Caco-2 (cell line): ENCODE data around the gene GNAS-AS1. TPM values are rescaled to one million over a fixed set of nuclear protein-coding genes. Genes with fewer than 3 reads are reported as not detected.

Experiments used
- BruUV-seq: library from RNA; stranded (reverse); fragments of 400-500 nt; replicated peaks from 2 replicates; lab custom pipeline; 2021; lab: Mats Ljungman, UMichigan
- CTCF ChIA-PET: fragments of 300-600 bp; sonication (Branson Sonifier 250); formaldehyde crosslinking; loops from one replicate; lab custom pipeline; 2022; ENCODE audit warnings: antibody characterized with exemption; lab: Charles Lee
- POLR2A ChIA-PET: fragments of 300-600 bp; sonication (Branson Sonifier 250); formaldehyde crosslinking; loops from one replicate; lab custom pipeline; 2022; ENCODE audit warnings: antibody characterized with exemption; lab: Charles Lee
- DNase-seq, 2 experiments: peaks; one replicate each; pipeline versions ENCODE4 v3.0.0 to v3.0.0-alpha.2; 2020 to 2022
- H3K27me3 ChIP-seq: replicated peaks from 2 replicates; pipeline ENCODE4 v1.6.0; 2011; ENCODE audit warnings: low read length; ENCODE audit not compliant: control insufficient read depth, insufficient read depth
- H3K36me3 ChIP-seq: 2 replicates; pipeline ENCODE4 v1.5.1; 2011; ENCODE audit warnings: low read length; ENCODE audit not compliant: control insufficient read depth, insufficient read depth
- H3K4me1 ChIP-seq: fragments of 250-450 bp; sonication (Bioruptor Pico); 2 replicates; pipeline ENCODE4 v1.5.1; 2020; ENCODE audit warnings: mild to moderate bottlenecking
- H3K4me3 ChIP-seq: 2 replicates; pipeline ENCODE4 v1.5.1; 2011; ENCODE audit warnings: low read depth, mild to moderate bottlenecking, control low read depth, low read length
- H3K9me3 ChIP-seq: fragments of 250-450 bp; sonication (Bioruptor Pico); 2 replicates; pipeline ENCODE4 v1.5.1; 2020; ENCODE audit warnings: mild to moderate bottlenecking, moderate library complexity
- H3K27ac Mint-ChIP-seq: one replicate; pipeline ENCODE4 v1.8.0; 2022; ENCODE audit warnings: mixed read lengths; ENCODE audit not compliant: unreplicated experiment
- H3K27me3 Mint-ChIP-seq: one replicate; pipeline ENCODE4 v1.8.0; 2022; ENCODE audit warnings: mixed read lengths; ENCODE audit not compliant: insufficient read depth, unreplicated experiment
- H3K36me3 Mint-ChIP-seq: one replicate; pipeline ENCODE4 v1.8.0; 2022; ENCODE audit warnings: mild to moderate bottlenecking, mixed read lengths; ENCODE audit not compliant: insufficient read depth, unreplicated experiment
- H3K4me1 Mint-ChIP-seq: one replicate; pipeline ENCODE4 v1.8.0; 2022; ENCODE audit warnings: low read depth, mixed read lengths; ENCODE audit not compliant: unreplicated experiment
- H3K4me3 Mint-ChIP-seq: one replicate; pipeline ENCODE4 v1.8.0; 2022; ENCODE audit warnings: mild to moderate bottlenecking, moderate library complexity, mixed read lengths; ENCODE audit not compliant: unreplicated experiment
- H3K9me3 Mint-ChIP-seq: one replicate; pipeline ENCODE4 v1.8.0; 2022; ENCODE audit warnings: mixed read lengths; ENCODE audit not compliant: unreplicated experiment
- CTCF ChIP-seq, 2 experiments: fragments of 200-600 bp in 1 of 2; IDR thresholded peaks; 1 replicate in 1 of 2; 2 replicates in 1 of 2; pipeline versions ENCODE4 v1.5.1 to v1.8.0; 2011 to 2022; ENCODE audit warnings: antibody characterized with exemption in 1 of 2, control low read depth in 1 of 2, inconsistent platforms in 1 of 2, low read depth in 1 of 2, low read length in 1 of 2, mild to moderate bottlenecking in 1 of 2, moderate library complexity in 1 of 2; ENCODE audit not compliant: insufficient read depth in 1 of 2, severe bottlenecking in 1 of 2, unreplicated experiment in 1 of 2
- intact Hi-C: fragments of 100-400 bp; cut with micrococcal nuclease; formaldehyde crosslinking; loops from one replicate; pipeline ENCODE4 v1.10.0; 2022; ENCODE audit not compliant: unreplicated experiment
- total RNA-seq: library from RNA; stranded (reverse); gene quantifications from 2 replicates; pipeline ENCODE4 v1.2.3, GENCODE V29; 2022

The GNAS-AS1 gene
- total RNA-seq, 1 experiment from 2014 or later, result 5.1 TPM

- Mint-ChIP-seq H3K4me3 (no peak overlapping the region), H3K36me3 (peaks cover 89% of the 10 kb centered on the region), H3K27me3 (no peaks in the 10 kb centered on the region), H3K27ac (peak overlapping the region; percentile 49), H3K9me3 (no peaks in the 10 kb centered on the region), H3K4me1 (peaks cover 20% of the 10 kb centered on the region)
- DNase-seq, result peak in 1 of 2 experiments; percentile 31
- no peak for TF ChIP-seq CTCF (IDR thresholded peaks at IDR 0.05; ENCODE audit: insufficient read depth in 1 of 2, low read depth in 1 of 2, low read length in 1 of 2, severe bottlenecking in 1 of 2, unreplicated experiment in 1 of 2)
- BruUV-seq, result no TSS peak
- Histone ChIP-seq H3K4me3 (no peak overlapping the region), H3K4me1 (peaks cover 26% of the 10 kb centered on the region), H3K9me3 (no peaks in the 10 kb centered on the region), H3K27me3 (no peaks in the 10 kb centered on the region), H3K36me3 (peaks cover 2% of the 10 kb centered on the region; the same call in 1 of the 2 replicates)
- POLR2A ChIA-PET, result no interaction called here
- intact Hi-C loops, result no loop called here
- CTCF ChIA-PET, result no interaction called here
Measured at GRCh38 chr20:58895448-58896180, 44.9 kb upstream of the GNAS-AS1 start.

- no peak overlapping the region for H3K27ac Mint-ChIP-seq
- no peak for TF ChIP-seq CTCF (IDR thresholded peaks at IDR 0.05; ENCODE audit: insufficient read depth in 1 of 2, low read depth in 1 of 2, low read length in 1 of 2, severe bottlenecking in 1 of 2, unreplicated experiment in 1 of 2)
- H3K4me3 ChIP-seq, result no peak overlapping the region
- peak in 1 of 2 experiments; percentile 23 for DNase-seq
- intact Hi-C loops, result no loop called here
- H3K4me3 Mint-ChIP-seq, result no peak overlapping the region
- no peaks in the 10 kb centered on the region for H3K9me3 ChIP-seq
- ChIA-PET POLR2A (no interaction called here), CTCF (no interaction called here)
- H3K36me3 ChIP-seq, result no peaks in the 10 kb centered on the region; the same call in 1 of the 2 replicates
- no peaks in the 10 kb centered on the region for H3K27me3 Mint-ChIP-seq
- no TSS peak for BruUV-seq
- H3K4me1 Mint-ChIP-seq, result peaks cover 15% of the 10 kb centered on the region
- H3K36me3 Mint-ChIP-seq, result peaks cover 86% of the 10 kb centered on the region
- no peaks in the 10 kb centered on the region for H3K27me3 ChIP-seq
- no peaks in the 10 kb centered on the region for H3K9me3 Mint-ChIP-seq
- peaks cover 26% of the 10 kb centered on the region for H3K4me1 ChIP-seq
Measured at GRCh38 chr20:58894652-58895447, 44.1 kb upstream of the GNAS-AS1 start.

GRCh38 chr20:58893355-58894120, 42.8 kb upstream of the GNAS-AS1 start:
- Histone ChIP-seq H3K36me3 (no peaks in the 10 kb centered on the region), H3K4me3 (peak overlapping the region; percentile 98), H3K9me3 (no peaks in the 10 kb centered on the region), H3K4me1 (peaks cover 26% of the 10 kb centered on the region), H3K27me3 (no peaks in the 10 kb centered on the region)
- no peaks in the 10 kb centered on the region for H3K9me3 Mint-ChIP-seq
- H3K4me3 Mint-ChIP-seq, result peak overlapping the region; percentile 99
- peak overlapping the region; percentile 95 for H3K27ac Mint-ChIP-seq
- H3K27me3 Mint-ChIP-seq, result no peaks in the 10 kb centered on the region
- BruUV-seq, result TSS peak; percentile 19
- CTCF ChIA-PET, result no interaction called here
- H3K4me1 Mint-ChIP-seq, result peaks cover 15% of the 10 kb centered on the region
- no peak for TF ChIP-seq CTCF (IDR thresholded peaks at IDR 0.05; ENCODE audit: insufficient read depth in 1 of 2, low read depth in 1 of 2, low read length in 1 of 2, severe bottlenecking in 1 of 2, unreplicated experiment in 1 of 2)
- POLR2A ChIA-PET, result no interaction called here
- peak in 1 of 2 experiments; percentile 11 for DNase-seq
- H3K36me3 Mint-ChIP-seq, result peaks cover 75% of the 10 kb centered on the region
- intact Hi-C loops, result loop anchor here (2.0 kb wide), 1 partner anchor 87 kb away; the partner anchor contains the start of gene NELFCD
